Measurements from ENCODE around the gene ENPP6.

- TF ChIP-seq EP300 (IDR thresholded peaks at IDR 0.05) (no peak), SMC3 (IDR thresholded peaks at IDR 0.05) (no peak), CTCF (IDR thresholded peaks at IDR 0.05) (no peak)
Observed at GRCh38 chr4:184101711-184102110, 116.0 kb downstream of the ENPP6 start.
